ENCODE data around the gene ST3GAL3. TPM values are rescaled to one million over a fixed set of nuclear protein-coding genes. Genes with fewer than 3 reads are reported as not detected.

Gene ST3GAL3
- total and polyA plus RNA-seq, 2 experiments from 2014 or later, result 4.5 to 7.0 TPM

DNA sequence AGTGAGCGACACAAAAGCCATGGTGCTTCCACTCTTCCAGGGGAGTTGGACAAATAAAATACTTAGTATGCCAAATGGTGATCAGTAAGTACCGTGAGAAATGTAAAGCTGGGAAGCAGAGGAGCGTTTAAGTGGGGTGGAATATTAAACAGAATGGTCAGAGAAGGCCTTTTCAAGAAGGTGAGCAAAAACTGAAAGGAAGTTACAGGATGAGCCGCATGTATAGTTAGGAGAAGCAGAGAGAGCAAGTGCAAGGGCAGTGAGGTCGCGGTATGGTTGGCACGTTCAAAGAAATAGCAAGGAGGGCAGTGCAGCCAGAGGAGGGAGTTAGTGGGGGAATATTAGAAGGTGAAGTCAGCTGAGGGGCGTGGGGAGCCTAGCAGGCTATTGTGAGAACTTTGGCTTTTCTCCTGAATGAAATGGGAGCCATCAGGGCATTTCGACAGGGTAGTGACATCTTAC is 266.7 kb downstream of the ST3GAL3 start:
- H3K27ac ChIP-seq (ENCODE audit: low read depth), result 0 out of 2 replicates have a peak overlapping the region, but pooled peaks have one; percentile 51
- peaks cover 29% of the 10 kb centered on the region for H3K4me1 ChIP-seq (ENCODE audit: insufficient read depth)
- ATAC-seq, result peak; percentile 1; the same call in 2 of the 3 replicates

More for the DNA sequence above, 266.7 kb downstream of the ST3GAL3 start:
- H3K9me2 ChIP-seq (ENCODE audit: insufficient read depth), result no peaks in the 10 kb centered on the region
- H3K4me3 Mint-ChIP-seq, result peak overlapping the region; percentile 90
- peak overlapping the region; percentile 69 for H3K27ac Mint-ChIP-seq
- DNase-seq (ENCODE audit: low spot score), result peak; percentile 61
- 0 out of 2 replicates have a peak, but pooled peaks cover 7% of the 10 kb centered on the region for H3K36me3 ChIP-seq (ENCODE audit: insufficient read depth)
- peaks cover 24% of the 10 kb centered on the region; the same call in 1 of the 2 replicates for H3F3A ChIP-seq (replicated peaks; ENCODE audit: low read depth)
- H3K4me2 ChIP-seq, result peak overlapping the region; percentile 98
- H3K79me2 ChIP-seq (replicated peaks; ENCODE audit: insufficient read depth), result peaks cover 17% of the 10 kb centered on the region
- H3K9me3 Mint-ChIP-seq, result no peaks in the 10 kb centered on the region
- TF ChIP-seq ZNF331 (CRISPR knock-in tag; IDR thresholded peaks at IDR 0.05; ENCODE audit: low read depth), result no peak
- TF ChIP-seq JUNB (IDR thresholded peaks at IDR 0.05; ENCODE audit: unreplicated experiment), result no peak
- TF ChIP-seq EZH2 (IDR thresholded peaks at IDR 0.05; ENCODE audit: low read depth, unreplicated experiment), result no peak
- no peak for TF ChIP-seq CREB1 (CRISPR knock-in tag; IDR thresholded peaks at IDR 0.05; ENCODE audit: low read depth)
- TF ChIP-seq, protein P1, sequence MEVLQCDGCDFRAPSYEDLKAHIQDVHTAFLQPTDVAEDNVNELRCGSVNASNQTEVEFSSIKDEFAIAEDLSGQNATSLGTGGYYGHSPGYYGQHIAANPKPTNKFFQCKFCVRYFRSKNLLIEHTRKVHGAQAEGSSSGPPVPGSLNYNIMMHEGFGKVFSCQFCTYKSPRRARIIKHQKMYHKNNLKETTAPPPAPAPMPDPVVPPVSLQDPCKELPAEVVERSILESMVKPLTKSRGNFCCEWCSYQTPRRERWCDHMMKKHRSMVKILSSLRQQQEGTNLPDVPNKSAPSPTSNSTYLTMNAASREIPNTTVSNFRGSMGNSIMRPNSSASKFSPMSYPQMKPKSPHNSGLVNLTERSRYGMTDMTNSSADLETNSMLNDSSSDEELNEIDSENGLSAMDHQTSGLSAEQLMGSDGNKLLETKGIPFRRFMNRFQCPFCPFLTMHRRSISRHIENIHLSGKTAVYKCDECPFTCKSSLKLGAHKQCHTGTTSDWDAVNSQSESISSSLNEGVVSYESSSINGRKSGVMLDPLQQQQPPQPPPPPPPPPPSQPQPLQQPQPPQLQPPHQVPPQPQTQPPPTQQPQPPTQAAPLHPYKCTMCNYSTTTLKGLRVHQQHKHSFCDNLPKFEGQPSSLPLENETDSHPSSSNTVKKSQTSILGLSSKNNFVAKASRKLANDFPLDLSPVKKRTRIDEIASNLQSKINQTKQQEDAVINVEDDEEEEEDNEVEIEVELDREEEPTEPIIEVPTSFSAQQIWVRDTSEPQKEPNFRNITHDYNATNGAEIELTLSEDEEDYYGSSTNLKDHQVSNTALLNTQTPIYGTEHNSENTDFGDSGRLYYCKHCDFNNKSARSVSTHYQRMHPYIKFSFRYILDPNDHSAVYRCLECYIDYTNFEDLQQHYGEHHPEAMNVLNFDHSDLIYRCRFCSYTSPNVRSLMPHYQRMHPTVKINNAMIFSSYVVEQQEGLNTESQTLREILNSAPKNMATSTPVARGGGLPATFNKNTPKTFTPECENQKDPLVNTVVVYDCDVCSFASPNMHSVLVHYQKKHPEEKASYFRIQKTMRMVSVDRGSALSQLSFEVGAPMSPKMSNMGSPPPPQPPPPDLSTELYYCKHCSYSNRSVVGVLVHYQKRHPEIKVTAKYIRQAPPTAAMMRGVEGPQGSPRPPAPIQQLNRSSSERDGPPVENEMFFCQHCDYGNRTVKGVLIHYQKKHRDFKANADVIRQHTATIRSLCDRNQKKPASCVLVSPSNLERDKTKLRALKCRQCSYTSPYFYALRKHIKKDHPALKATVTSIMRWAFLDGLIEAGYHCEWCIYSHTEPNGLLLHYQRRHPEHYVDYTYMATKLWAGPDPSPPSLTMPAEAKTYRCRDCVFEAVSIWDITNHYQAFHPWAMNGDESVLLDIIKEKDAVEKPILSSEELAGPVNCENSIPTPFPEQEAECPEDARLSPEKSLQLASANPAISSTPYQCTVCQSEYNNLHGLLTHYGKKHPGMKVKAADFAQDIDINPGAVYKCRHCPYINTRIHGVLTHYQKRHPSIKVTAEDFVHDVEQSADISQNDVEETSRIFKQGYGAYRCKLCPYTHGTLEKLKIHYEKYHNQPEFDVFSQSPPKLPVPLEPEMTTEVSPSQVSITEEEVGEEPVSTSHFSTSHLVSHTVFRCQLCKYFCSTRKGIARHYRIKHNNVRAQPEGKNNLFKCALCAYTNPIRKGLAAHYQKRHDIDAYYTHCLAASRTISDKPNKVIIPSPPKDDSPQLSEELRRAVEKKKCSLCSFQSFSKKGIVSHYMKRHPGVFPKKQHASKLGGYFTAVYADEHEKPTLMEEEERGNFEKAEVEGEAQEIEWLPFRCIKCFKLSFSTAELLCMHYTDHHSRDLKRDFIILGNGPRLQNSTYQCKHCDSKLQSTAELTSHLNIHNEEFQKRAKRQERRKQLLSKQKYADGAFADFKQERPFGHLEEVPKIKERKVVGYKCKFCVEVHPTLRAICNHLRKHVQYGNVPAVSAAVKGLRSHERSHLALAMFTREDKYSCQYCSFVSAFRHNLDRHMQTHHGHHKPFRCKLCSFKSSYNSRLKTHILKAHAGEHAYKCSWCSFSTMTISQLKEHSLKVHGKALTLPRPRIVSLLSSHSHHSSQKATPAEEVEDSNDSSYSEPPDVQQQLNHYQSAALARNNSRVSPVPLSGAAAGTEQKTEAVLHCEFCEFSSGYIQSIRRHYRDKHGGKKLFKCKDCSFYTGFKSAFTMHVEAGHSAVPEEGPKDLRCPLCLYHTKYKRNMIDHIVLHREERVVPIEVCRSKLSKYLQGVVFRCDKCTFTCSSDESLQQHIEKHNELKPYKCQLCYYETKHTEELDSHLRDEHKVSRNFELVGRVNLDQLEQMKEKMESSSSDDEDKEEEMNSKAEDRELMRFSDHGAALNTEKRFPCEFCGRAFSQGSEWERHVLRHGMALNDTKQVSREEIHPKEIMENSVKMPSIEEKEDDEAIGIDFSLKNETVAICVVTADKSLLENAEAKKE (CRISPR knock-in tag; IDR thresholded peaks at IDR 0.05), result no peak
- no peak for TF ChIP-seq EZH2phosphoT487 (IDR thresholded peaks at IDR 0.05; ENCODE audit: unreplicated experiment)
- TF ChIP-seq, protein P2, sequence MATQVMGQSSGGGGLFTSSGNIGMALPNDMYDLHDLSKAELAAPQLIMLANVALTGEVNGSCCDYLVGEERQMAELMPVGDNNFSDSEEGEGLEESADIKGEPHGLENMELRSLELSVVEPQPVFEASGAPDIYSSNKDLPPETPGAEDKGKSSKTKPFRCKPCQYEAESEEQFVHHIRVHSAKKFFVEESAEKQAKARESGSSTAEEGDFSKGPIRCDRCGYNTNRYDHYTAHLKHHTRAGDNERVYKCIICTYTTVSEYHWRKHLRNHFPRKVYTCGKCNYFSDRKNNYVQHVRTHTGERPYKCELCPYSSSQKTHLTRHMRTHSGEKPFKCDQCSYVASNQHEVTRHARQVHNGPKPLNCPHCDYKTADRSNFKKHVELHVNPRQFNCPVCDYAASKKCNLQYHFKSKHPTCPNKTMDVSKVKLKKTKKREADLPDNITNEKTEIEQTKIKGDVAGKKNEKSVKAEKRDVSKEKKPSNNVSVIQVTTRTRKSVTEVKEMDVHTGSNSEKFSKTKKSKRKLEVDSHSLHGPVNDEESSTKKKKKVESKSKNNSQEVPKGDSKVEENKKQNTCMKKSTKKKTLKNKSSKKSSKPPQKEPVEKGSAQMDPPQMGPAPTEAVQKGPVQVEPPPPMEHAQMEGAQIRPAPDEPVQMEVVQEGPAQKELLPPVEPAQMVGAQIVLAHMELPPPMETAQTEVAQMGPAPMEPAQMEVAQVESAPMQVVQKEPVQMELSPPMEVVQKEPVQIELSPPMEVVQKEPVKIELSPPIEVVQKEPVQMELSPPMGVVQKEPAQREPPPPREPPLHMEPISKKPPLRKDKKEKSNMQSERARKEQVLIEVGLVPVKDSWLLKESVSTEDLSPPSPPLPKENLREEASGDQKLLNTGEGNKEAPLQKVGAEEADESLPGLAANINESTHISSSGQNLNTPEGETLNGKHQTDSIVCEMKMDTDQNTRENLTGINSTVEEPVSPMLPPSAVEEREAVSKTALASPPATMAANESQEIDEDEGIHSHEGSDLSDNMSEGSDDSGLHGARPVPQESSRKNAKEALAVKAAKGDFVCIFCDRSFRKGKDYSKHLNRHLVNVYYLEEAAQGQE (IDR thresholded peaks at IDR 0.05; ENCODE audit: unreplicated experiment), result no peak
- no peak for TF ChIP-seq ZNF114 (CRISPR knock-in tag; IDR thresholded peaks at IDR 0.05)
- TF ChIP-seq, protein P3, sequence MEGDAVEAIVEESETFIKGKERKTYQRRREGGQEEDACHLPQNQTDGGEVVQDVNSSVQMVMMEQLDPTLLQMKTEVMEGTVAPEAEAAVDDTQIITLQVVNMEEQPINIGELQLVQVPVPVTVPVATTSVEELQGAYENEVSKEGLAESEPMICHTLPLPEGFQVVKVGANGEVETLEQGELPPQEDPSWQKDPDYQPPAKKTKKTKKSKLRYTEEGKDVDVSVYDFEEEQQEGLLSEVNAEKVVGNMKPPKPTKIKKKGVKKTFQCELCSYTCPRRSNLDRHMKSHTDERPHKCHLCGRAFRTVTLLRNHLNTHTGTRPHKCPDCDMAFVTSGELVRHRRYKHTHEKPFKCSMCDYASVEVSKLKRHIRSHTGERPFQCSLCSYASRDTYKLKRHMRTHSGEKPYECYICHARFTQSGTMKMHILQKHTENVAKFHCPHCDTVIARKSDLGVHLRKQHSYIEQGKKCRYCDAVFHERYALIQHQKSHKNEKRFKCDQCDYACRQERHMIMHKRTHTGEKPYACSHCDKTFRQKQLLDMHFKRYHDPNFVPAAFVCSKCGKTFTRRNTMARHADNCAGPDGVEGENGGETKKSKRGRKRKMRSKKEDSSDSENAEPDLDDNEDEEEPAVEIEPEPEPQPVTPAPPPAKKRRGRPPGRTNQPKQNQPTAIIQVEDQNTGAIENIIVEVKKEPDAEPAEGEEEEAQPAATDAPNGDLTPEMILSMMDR (conservative IDR thresholded peaks at IDR 0.05; ENCODE audit: low read depth in 2 of 2), result no peak
- no peak for TF ChIP-seq POLR2AphosphoS5 (IDR thresholded peaks at IDR 0.05; ENCODE audit: low read depth)
- TF ChIP-seq, protein P4, sequence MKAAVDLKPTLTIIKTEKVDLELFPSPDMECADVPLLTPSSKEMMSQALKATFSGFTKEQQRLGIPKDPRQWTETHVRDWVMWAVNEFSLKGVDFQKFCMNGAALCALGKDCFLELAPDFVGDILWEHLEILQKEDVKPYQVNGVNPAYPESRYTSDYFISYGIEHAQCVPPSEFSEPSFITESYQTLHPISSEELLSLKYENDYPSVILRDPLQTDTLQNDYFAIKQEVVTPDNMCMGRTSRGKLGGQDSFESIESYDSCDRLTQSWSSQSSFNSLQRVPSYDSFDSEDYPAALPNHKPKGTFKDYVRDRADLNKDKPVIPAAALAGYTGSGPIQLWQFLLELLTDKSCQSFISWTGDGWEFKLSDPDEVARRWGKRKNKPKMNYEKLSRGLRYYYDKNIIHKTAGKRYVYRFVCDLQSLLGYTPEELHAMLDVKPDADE (IDR thresholded peaks at IDR 0.05), result no peak
- no peak for TF ChIP-seq STAT1 (IDR thresholded peaks at IDR 0.05; ENCODE audit: unreplicated experiment)
- no peak for TF ChIP-seq NANOG (IDR thresholded peaks at IDR 0.05; ENCODE audit: borderline replicate concordance)
- H3K27me3 ChIP-seq (ENCODE audit: insufficient read depth), result no peaks in the 10 kb centered on the region
- peaks cover 24% of the 10 kb centered on the region for H3K27me3 Mint-ChIP-seq (ENCODE audit: insufficient read depth, low read depth, poor library complexity)
- peaks cover 45% of the 10 kb centered on the region for H3K4me1 Mint-ChIP-seq
- H4K20me1 ChIP-seq (replicated peaks; ENCODE audit: insufficient read depth), result peaks cover 22% of the 10 kb centered on the region
- H2AFZ ChIP-seq, result peak overlapping the region; percentile 100
- H3K36me3 Mint-ChIP-seq (ENCODE audit: low read depth), result peaks cover 70% of the 10 kb centered on the region
- H3K4me3 ChIP-seq, result peak overlapping the region; percentile 96

Data from GM23338 (cell line).